Stimulated activated CD4-positive, alpha-beta T cell treated with anti-CD3 and anti-CD28 coated beads, Interleukin-2, amount 100 ng/mL, for 48 hours (primary cell): ENCODE results near the gene ELMO1.

Experiments
- DNase-seq, 2 donors: peaks; one replicate each; pipeline ENCODE4 v3.0.0-alpha.2; 2020

The ELMO1 gene

DNA sequence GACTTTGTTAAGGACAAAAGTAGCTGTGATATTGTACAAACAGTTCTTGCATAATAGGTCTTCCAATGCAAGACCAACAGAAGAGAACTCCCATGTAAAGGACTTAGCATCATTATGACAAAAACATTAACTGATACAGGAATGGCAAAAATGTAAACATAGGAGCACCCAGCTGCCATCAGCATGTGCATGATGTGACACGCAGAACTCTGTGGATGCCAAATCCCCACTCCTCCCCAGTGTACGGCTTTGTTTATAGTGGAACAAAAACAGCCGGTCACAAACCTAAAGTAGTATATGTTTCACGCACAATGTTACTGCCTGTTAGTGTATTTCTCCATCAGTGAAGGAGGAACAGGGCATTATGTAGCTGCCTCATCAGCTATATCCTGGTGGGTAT lies 408.3 kb downstream of the ELMO1 start:
- no peak for DNase-seq

DNA sequence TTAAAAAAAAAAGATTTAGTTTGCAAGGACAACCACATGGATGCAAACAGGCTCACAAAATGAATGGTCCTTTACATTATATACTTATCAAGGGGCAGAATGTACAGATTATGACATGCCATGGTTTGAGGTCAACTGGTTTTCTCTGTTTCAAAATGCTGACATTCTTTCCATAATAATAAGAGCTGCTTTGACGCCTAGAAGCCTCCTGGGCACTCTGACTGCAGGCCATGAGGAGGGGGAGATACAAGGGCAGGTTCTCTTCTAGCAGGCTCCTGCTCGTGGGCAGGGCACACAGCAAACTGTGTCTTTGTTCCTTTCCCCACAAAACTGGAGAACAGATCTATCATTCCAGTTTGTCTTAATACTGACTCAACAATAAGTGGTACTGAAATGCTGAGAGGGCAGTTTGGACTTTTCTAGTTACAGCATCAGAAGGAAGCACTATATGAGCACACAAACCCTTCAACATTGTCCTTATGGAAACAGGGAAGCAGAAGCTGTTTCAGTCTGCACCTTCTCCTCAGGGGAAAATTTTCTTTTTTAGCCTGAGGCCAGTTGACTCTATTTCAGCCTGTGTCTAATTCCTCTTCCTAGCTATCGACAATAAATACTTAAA lies 409.4 kb downstream of the ELMO1 start:
- no peak for DNase-seq

DNA sequence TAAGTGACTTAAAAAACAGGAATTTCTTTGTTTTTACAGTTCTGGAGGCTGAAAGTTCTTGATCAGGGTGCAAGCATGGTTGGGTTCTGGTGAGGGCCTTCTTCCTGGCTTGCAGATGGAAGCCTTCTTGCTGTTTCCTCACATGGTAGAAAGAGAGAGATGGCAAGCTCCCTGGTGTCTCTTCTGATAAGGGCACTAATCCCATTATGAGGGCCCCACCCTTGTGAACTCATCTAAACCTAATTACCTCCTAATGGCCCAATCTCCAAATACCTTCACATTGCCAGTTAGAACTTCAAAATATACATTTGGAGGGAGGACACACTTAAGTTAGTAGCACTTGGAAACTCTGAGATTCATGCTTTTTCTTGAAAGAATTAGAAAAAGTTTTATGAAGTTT lies 410.0 kb downstream of the ELMO1 start:
- DNase-seq: no peak

DNA sequence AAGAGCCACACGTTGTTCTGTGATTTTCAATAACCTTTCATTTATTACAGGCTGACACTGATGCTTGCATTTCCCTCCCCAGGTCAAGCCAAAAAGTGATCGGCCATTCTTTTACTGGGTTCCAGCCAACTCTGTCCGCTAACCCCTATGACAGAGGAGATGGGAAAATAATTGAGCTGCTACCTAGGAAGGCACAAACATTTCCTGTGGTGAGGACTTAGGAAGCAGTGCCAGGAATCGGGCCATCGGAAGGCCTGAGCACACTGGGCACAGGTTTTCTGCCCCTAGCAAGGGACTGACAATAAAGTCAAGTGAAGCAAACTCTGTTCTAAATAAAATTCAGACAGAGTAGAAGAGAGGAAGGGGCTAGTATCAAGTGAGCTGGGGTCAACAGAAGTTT lies 411.4 kb downstream of the ELMO1 start:
- no peak for DNase-seq

DNA sequence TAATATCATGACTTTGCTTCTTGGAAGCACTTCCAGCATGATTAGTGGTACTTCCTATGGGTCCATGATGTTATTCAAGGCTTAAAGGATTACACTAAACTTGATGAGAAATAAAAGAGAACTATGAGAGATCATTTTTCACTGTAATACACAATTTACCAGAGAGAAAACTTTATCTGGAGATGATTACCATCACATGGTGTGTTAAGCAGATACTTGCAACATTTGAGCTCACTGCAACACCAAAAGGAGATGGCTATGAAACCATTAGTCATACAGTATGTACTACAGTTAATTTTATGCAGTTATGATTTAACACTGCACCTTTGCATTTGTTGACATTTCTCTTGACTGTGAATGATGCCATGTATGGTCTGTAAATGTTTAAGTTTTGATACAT lies 413.0 kb downstream of the ELMO1 start:
- no peak for DNase-seq

DNA sequence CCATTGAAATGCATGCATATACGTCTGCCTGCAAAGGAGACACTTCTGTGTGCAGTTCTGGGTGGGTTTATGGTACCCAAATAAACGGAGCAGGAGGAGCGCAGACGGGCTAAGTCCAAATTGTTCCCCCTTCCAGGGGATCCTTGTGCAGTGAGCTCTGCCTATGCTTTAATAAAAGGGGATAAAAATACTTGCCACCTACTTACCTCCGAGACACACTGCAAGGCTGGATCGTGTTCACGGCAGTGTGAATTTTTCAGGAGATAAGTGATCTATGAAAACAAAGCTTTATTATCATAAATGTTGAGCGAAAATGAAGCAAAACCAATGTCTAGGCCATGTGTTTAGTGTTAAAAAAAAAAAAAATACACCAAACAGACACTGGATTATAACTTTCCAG lies 415.5 kb downstream of the ELMO1 start:
- no peak for DNase-seq

DNA sequence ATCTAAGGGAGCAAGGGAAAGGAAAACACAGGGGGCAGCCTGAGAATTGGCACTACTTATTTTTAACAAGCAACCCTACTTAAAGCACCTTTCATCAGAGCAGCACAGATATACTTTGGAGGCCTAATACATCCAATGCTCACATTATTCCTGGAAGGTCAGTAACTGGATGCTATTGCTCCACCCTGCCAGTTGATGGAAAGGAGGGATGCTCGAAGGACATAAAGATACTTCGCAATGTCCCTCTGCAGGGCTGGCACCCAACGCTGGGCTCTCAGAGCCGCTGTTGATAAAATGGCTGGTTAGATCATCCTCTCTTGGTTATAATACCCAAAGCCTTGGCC lies 416.4 kb downstream of the ELMO1 start:
- DNase-seq: no peak

DNA sequence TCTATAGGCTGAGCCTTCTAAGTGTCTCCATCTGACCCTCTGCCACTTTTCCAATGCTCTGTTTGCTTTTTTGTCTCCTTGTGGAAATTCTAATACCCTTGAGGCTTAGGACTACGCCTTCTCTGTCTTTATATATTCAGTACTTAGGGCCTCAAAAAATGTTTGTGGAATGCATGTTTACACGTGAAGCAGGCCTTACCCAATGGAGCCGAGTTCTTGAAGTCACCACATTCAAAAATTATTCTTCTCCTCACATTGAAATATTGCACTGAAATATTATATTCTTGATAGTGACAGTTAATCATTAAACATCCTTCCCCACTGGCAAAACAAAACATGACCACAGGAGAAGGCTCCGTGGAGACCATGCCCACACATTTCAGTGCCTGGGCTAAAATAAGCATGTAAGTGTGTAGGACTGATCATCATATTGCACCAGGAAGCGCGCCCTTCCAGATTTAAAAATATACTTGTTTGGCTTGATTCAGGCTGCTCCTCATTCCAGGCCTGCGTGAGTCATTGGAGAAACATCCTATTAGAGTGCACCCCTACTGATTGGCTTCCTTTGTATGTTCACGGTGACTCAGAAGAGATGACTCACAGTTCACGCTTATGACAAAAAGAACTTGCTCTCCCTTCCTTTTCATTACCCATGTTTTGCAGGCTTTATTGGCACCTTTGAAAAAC lies 416.9 kb downstream of the ELMO1 start:
- peak; percentile 27 to 40 for DNase-seq

DNA sequence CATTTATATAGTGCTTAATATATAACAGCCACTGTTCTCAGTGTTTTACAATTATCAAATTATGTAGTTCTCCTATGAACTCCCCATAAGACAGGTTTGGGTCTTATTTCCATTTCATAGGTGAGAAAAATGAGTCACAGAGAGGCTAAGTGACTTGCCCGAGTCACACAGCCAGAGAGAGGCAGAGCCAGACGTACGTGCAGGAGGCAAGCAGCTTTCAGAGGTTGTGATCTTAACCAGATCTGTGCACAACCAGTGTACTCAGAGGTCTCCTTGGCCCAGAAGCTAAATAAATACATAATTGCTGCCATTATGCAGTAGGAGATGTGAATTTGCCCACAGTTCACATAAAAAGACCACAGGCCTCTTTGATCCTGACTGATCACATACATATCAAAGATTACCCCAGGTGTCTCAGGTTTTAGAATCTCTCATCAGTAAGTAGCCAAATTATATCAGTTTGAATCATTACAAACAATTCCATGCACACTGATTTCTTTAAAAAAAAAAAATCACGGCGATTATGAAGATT lies 419.7 kb downstream of the ELMO1 start:
- peak; percentile 16 to 20 for DNase-seq

DNA sequence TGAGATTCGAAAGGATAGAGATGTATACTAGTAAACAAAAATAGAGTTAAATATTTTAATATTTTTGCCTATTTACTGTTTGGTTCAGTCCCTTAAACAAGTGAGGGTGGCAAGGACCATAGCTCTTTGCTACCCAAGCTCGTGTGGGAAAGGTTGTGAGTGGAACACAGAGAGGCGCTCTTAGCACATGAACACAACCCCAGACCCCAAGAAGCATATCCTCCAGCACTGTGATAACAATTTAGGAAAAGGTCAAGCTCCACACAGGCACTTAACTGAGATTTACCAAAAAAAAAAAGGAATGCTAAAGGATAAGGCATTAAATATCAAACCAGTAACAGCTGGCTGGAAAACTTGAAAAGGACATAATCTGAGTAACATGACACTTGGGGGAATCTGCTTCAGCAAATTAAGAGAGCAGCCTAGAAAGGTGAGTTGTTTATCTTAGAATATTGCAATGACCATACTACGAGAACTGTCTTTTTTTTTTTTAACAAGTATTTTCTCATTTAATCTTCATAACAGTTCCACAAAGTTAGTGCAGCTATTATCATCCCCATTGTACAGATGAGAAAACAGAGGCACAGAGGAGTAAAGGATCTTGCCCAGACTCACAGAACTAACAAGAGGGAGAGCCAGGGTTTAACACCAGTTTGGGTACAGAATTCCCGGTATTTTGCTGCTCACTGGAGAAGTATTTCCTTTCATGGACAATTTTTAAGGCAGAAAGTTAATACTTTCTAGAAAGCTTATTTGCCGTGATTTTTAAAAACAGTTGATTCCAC lies 420.9 kb downstream of the ELMO1 start:
- no peak for DNase-seq

DNA sequence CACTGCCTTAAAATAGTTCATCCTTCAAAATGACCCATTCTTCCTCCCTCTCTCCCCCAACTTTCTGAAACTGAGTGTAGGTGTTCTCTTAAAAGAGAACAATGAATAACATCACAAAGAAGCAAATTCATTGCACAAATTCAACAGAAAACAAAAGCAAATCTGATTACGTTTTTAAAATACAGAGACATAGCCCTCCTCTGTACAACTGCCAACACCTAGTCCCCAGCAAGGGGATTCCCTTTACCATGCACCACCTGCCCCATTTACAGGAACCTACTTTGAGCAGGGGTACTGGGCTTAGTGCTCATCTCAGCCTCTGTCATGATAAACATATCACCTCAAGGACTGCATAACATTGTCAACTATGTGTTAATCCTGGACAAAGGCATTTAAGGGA lies 421.6 kb downstream of the ELMO1 start:
- DNase-seq: no peak

DNA sequence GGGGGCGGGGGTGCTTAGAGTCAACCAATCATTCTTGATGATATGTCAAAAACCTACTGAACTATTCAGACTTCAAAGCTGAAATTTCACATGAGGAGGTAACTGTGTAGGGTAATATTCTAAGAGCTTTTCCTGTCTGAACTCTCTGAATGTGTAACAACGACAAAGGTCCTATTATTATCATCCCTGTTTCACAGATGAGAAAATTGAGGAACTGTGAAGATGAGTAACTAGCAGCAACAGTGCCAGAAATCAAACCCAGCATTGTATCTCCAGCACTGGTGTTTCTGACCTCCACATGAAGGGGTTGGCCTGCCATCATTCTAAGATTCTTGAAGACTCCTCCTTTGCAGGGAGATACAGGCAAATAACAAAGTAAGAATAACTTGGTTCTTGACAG lies 429.7 kb downstream of the ELMO1 start:
- DNase-seq: no peak

DNA sequence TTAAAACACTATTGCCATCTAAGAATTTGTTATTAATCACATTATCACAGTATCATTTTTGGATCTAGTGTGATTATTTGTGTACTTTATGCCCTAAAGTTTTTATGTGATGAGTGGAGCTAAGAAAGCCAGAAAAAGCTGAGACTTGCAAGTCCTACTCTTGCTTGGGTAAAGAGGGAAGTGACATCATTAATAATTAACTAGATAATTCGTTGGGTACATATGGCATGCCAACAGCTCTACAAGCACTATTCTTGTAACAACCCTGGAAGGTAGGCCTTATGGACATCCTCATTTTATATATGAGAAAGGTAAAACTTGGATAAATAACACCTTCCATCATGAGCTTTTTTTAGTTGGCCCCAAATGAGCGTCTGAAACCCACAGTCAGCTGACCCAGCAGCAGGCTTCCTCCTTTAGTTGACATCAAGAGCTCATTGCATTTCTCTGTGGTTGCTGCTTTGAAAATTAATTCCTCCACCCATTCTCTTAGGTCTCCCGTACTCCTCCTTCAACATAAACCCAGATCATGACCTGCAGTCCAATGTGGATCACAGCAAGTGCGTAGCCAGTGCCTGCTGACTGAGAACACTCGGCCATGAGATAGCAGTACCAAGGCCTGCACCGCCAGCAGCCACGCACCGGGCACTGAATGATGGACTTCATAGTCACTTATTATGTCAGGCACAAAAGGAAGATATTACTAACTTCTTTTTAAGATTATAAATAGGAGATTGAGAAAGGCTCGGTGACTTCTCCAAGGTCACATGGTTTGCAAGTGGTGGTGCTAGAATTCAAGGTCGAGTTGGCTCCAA lies 432.4 kb downstream of the ELMO1 start:
- DNase-seq: no peak

DNA sequence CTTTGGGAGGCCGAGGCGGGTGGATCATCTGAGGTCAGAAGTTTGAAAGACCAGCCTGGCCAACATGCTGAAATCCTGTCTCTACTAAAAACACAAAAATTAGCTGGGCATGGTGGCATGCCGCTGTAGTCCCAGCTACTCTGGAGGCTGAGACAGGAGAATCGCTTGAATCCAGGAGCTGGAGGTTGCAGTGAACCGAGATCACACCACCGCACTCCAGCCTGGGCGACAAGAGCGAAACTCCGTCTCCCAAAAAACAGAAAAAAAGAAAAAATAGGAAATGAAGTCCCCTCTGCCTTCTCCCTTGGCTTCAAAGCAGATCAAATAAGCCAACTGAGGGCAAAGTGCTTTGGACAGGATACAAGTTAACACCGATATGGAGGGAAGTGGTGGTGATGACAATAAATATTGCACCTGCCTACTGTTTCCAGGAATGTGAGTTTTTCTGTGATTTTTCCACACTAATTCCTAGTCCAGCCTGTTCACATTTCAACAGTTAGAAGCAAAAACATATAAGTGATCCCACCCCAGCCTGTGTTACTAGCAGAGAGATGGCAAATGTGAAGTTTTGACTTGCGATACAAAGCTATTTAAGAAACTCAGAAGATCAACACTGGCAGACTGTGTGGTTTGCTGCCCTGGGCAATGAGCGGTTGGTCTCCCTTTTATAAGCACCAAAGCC lies 433.2 kb downstream of the ELMO1 start:
- DNase-seq: no peak

DNA sequence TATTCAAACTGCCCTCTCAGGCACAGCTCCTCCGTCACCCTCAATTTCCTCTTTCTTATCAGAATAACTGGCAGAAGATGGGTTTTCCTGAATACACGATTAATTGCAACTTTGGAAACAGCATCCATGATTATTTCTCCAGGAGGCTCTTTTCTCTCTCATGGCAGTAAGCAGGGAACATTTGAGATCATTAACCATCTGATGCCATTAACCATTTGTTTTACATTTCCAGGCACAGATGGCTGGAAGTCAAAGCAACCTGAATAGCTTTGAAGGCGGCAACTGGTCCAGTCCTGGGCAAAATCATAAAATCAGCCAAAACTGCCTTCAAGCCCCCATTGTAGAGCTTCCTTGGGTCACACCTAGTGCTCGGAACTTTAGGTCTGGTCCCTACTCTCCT lies 434.9 kb downstream of the ELMO1 start:
- DNase-seq: no peak

DNA sequence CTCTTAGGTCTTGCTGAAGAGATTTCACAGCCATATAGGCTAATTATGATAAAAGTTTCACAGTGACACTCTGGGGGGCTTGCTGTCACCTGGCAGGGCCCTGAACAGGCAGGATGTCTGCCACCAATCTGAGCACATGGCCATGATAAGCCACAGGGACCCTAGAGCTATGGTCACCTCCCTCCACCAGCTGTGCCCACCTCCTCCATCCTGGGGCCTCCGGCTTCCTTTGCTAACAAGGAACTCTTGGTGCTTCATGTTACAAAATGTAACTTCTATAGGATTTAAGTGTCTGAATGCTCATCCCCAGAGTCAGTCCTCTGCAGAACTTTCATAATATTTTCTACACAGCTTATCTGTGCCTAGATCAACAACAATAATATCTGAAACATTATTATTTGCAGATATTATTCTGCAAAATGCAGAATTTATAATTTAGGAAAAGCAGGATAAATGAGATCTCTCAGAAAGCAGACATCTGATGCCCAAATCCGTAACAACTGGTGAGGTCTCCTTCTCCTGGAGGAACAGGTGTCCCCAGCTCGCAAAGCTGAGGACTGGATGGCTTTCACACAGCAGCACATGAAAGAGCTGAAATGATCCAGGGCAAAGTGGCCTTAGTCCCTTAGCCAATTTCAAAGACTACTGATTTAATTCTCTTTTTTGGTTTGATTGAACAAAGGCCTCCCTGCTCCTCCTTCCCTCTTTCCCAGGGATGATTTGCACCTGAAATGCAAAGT lies 437.3 kb downstream of the ELMO1 start:
- no peak for DNase-seq

DNA sequence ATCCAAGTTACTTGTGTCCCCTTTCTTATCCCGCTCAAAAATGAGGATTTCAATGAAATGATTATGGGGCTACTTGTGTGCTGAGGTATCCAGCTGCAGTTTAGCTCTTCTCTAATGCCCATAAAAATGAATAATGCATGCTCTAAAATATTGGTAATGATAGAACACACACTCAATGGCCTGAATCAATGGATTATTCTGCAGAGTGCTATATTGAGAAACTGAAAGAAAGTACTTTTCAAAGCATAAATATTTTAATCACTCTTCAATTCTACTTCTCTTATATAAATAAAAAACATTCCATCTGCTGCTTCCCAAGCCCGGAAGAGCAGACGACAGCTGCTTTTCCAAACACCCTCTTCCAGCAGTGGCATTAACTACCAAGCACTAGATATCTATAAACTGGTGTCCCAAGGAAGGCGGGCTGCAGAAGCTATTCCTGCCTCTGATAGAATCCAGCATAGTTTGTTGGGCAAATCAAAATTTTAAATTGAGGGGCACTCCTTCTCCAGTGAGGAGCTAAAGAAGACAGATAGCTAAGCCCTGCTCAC lies 439.5 kb downstream of the ELMO1 start:
- DNase-seq: no peak

DNA sequence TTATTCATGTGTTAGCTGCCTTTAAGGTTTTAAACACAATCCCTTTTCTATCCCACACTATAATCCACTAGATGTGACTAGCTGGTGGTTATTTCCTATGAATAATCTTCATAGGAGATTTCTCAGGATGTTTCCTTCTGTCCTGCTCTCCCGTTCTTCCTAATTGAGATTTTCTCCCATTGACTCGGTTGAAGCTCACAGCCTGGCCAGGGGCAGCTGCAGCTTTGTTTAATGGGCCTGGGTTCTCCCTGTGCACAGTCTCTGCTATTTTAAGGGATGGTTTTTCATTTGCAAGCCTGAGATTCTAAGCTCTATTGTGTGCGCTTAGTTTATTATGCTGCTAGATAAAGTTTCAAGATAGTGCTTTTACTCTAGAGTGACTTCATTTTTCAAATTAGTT lies 441.0 kb downstream of the ELMO1 start:
- DNase-seq: no peak

DNA sequence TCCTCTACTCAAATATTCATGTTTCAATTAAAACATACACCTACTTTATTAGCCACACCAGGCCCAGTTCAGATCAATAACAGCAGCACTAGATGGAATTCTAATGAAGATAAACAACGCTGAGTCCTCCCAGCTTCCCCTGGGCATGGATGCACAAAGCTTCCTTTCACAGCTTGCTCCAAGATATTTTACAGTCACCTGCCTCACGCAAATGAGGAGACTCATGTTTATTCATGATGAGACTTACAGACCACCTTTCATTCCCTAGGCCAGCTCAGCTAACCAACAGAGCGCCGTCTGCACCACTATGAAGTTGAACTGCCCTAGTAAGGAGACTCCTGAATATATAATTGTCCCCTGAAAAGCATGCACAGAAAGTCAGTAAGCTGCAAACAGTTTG lies 441.4 kb downstream of the ELMO1 start:
- no peak for DNase-seq

DNA sequence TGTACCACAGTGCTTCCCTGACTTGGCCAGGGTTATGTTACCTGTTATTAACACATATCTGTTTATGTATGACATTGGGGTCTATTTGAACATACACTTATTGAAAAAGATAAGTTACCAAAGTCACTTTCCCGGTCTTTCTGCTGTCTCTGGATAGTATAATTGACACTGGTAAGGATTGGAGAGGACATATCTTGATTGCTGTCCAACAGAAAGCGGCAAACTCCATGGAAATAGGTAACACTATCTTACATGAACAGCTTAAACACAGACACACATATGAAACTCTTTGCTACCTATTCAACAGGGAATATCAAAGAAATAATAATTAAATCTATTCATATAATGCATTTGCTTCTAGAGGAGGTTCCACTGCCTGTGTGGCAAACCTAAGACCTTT lies 441.9 kb downstream of the ELMO1 start:
- no peak for DNase-seq

DNA sequence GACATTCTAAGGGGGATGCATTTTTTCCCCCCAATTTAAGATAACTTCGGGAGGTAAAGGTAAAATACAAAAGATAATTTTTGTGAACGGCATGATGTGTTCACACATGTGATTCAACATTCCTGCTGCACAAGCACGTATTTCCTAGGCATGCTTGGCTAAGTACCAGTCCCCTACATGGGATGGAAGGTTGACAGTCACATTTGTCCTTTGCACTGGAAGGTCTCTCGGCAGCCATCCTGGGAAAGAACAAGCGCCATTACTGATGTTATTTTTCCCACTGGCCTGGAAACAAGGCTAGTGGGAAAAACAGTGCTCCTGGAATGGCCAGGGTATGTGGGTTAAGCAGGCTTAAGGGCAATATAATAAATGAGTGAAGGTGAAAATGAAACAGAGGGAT lies 448.2 kb downstream of the ELMO1 start:
- no peak for DNase-seq
